Activated CD4-positive, CD25-positive, alpha-beta regulatory T cell treated with anti-CD3 and anti-CD28 coated beads, Interleukin-2, amount 50 U/mL, for 16 hours (primary cell): ENCODE measurements around the gene PNPLA2.
A peak's percentile ranks its signal among the peaks of the same experiment; 100 is the strongest.

Experiments
- DNase-seq: peaks from one replicate; pipeline ENCODE4 v3.0.0-alpha.2; 2020; ENCODE audit warnings: low read depth, low spot score

Gene PNPLA2

DNA sequence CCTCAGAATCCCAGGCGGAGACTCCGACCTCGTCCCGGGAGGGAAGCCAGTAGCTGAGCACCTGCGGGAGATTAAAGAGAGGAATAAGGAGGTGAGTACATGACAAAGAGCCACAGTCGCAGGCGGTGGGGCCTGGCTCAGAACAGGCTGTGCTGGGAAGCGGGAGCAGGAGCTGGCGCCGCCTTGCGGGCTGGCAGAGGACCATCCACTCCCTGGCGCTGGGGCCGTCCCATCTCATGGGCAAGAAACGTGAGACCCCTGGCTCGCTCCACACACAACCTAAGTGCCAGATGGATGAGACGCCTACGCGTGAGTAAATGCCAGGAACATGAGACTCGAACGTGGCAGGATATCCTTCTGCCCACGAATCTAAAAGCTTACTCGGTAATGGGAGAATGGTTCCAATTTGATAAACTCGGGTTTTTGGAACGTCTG is 35.1 kb upstream of the PNPLA2 start:
- DNase-seq, result no peak

DNA sequence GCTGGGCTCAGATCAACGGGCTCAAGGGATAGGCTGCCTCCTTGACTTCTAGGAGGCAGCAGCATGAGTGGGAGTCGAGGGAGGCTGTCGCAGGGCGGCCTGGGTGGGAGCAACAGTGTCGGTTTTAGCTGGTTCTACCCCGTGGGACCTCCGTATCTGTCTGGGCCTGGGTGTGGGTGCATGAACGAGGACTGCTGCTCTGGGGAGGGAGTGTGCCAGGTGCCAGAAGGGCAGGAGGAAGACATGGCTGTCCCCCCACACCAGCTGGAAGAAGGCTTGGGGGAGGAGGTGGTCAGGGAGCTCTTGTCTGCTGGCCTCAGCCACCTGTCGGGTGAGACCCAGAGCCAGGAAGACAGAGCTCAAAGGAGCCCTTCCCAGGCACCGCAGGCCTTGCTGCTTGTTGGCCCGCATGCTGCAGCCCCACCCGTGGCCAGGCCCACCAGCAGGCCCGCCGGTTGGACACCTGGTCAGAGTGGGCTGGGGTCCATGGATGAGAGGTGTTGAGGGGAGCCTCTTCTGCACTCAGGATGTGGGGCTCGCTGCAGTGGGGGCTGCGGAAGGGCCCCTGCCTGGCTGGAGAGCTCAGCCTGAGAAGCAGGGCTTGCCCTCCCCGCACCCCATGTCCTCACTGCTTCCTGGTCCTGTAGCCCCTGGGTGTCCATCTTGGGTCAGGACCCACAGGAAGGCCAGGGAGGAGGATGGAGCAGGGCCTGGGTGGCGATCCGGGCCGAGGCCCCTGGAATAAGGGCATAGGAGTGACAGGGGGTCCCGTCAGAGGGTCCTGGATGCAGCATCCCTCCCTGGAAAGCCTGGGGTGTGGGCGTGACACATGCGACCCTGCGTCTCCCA is 32.3 kb upstream of the PNPLA2 start:
- no peak for DNase-seq

DNA sequence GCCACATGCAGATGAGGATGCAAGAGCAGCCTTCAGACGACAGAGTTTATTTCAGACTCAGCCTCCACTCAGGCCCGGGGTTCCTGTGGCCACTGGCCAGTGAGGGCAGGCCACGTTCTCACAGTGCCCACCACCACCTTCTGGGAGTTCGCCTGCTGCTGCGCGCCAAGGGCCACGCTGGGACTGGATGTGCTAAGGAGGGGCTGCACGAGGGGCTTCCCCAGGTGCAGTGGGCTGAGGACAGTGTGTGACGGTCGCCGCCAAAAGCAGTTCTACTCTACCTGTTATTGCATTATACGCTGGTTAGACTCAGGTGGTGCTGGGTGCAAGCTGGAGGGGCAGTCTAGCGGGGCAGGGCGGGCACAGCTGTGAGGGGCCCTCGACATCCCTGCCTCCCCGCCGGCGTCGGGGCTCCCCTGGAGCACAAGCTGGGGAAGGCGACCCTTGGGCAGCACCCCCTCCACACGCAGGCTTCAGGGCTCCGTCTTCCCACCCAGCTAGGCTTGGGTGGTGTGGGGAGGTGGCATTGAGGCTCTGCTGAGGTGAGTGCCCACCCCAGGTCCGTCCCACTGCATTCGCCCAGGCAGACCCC is 31.5 kb upstream of the PNPLA2 start:
- no peak for DNase-seq

DNA sequence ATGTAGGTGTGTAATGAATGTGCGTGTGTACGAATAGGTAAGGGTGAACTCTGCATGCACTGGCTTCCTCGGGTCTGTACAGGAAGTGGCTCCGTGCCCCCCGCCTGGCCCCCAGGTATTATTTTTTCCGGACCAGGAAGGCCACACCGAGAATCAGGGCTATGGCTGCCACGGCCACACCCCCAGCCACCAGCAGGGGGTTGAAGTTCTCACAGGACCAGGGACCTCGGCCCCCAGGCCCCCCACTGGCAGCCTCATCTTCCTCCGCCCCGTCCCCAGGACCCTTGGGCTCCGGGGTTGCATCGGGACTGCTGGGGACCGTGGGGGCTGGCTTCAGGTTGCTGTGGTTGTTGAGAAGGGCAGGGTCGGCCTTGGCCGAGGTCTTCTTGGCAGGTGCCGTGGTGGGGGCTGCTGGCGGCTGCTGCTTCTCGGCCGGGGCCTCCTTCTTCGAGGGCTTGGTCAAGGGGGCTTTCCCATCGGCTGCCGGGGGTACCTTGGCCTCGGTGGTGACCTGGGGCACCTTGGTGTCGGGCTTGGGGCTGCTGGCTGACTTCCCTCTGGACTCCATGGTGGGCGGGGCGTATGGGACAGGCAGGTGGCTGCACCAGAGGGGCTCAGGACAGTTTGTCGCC is 30.6 kb upstream of the PNPLA2 start:
- no peak for DNase-seq

DNA sequence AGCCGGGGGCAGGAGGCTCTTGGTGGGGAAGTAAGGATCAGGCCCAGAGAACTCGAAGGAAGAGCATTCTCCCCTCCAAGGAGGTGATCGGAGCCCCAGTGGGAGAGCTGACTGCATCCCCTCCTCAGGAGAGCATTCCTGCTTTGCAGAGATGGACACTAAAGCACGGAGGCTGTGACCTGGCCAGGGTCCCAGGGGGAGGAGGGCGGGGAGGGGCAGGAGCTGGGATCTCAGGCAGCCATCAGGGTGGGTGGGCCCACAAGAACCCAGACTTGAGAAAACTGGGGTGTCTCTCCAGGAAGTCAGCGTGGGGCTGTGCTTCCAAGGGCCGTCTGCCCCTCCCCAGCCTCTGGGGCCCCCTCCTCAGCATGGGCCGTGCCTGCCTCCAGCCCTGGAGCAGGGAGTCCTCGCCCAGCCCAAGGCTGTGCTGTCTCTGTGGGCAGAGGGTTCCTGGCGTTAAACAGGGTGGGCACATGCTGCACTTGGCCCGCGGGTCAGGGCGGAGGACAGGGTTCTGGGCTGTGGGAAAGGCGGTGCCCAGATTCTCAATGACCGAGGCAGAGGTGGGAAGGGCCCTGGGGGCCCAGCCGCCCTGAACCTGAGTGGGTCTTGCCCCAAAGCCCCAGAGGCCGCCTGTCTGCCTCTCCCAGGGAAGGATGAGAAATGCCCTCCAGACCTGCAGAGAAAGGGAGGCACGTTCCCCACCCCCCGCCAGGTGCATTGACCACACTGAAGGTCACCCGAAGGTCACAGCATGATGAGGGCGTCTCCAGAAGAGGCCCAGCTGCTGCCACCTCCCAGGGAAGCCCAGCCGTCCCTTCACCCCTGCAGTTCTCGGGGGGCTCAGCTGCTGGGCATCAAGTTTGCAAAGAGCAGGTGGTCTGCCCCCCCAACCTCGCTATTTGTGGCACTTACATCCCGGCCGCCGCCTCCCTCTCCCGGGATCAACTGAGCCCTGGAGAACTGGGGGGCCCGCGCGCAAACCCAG is 29.5 kb upstream of the PNPLA2 start:
- DNase-seq, result no peak

DNA sequence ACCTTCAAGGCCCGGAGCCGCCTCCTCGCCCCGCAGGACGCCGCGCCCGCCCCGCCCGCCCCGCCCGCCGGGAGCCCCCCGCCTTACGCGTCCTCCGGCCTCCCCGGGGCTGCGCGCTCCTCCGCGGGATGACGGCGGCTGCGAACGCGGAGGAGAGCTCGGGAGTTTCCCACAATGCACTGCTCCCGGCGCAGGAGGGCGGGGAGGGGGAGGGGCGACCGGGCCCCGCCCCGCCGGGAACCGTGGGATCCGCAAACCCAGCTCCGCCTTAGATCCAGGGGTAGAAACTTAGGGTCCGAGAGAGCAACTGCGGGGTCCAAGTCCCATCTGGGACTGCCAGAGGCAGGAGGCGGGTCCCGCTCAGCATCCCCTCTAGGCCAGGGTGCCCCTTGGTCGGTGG is 28.8 kb upstream of the PNPLA2 start, which contains the start of gene CEND1:
Gene CEND1 (minus strand): TSS at position 148 of the 400 bp plus-strand sequence. CDS start 1,514 bp downstream, outside the sequence.
- no peak for DNase-seq

DNA sequence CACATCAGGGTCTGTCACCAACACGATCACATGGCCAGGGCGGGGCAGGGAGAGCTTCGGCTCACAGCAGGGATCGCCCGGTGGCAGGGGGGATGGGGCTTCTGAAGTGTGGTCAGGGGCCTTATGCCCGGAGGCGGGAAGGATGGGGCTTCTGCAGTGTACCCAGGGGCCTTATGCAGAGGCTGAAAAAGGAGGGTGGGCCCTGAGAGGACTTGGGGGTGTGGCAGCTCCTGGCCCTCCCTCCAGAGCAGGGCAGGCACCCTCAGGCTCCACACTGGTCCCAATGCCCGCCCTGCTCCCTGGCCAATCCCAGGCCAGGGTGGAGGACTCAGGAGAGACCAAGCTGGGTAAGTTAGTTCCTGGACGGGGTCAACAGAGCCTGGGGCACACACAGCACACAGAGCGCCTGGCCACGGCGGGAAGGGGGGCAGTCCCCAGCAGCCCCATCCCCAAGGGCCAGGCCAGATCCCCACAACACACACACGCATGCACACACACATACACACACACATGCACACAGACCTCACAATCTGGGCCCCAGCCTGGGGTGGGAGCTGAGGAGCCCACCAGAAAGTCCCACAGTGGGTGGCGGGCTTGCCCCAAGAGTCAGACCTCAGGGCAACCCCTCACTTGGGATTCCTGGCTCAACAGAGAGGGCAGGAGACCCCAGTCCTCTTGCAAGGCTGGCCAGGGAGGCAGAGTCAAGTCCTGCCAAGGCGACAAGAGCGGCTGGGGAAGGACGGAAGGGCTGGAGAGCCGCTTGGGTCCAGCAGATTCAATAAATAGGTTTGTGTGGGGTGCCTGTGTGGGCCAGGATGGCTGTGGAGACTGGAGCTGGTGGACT is 27.8 kb upstream of the PNPLA2 start:
- no peak for DNase-seq

DNA sequence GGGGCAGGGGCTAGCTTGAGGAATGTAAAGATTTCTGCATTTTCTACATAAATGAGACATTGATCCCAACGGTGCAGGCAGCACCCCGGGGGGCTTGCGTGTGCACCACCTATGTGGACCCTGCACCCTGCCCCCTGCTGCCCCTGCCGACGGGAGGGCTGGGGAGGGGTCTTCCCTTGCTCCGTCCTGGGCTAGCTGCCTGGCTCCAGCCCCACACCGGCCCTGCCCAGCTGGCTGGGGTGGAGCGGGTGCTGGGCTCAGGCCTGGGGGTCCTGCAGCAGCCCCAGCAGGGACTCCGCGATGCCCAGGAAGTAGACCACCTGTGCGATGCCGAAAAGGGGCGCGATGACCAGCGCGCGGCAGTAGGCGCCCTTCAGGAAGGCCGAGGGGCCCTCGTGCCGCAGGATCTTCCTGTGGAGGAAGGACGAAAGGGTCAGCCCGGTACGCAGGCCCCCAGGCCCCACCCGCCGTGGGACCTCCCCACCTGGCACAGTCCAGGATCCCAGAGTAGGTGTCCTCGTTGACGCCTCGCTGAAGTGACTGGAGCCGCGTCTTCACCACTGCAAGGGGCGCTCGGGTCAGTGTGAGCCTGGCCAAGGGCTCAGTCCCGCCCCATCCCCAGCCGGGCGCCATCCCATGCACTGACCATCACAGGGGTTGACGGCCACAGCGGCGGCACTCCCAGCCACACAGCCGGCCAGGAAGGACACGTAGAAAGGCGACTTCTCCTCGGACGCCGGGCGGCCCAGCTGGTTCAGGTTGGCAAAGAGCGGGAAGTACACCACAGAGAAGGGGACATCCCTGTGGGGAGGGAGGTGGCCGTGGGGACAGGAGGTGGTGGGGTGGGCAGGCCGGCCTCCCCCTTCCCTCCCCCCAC is 26.8 kb upstream of the PNPLA2 start:
- no peak for DNase-seq

DNA sequence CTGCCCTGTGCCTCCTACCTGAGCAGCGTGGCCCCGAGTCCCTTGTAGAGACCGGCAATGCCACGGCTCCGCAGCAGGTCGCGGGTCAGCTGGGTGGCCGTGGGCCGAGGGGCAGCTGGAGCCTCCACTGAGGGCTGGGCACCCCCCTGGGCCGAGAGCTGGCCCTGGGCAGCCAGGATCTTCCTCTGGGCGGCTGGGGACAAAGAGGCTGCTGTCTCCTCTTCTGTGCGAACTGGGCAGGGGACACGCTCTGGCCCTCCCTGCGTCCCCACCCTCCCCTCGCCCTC is 26.2 kb upstream of the PNPLA2 start:
- DNase-seq, result no peak

DNA sequence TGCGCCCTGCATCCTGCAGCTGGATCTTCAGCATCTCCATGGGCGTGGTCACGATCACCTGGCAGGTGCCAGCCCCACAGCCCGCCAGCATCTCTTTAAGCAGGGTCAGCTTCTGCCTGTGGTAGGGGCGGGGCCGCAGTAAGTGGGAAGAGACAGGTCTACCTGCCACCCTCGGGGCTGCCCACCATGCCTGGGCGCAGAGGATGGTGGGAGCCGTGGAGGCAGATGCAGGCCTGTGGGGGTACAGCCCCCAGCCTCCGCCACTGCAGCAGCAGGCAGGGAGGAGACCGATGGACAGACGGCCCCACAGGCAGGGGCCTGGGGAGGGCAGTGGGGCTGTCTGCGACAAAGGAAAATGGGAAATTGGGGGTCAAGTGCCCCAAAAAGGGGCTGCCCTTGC is 25.8 kb upstream of the PNPLA2 start:
- no peak for DNase-seq

DNA sequence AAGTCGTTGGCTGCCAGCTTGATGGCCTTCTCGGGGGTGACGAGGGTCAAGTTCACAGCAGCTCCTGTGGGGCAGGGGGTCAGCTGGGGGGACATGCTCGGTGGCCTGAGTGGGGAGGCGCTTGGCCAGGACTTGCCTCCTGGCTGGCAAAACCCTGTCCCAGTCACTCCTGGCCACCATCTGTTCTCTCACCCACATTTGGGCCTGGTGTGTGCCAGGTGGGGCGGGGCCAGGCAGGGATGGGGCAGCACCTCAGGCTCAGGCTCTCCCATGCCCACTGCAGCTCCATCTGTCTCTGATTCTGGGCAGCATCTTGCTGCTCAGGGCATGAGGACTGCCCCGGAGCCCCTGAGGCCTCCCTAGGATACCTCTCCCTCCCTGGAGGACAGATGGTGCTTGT is 25.2 kb upstream of the PNPLA2 start:
- DNase-seq, result no peak

DNA sequence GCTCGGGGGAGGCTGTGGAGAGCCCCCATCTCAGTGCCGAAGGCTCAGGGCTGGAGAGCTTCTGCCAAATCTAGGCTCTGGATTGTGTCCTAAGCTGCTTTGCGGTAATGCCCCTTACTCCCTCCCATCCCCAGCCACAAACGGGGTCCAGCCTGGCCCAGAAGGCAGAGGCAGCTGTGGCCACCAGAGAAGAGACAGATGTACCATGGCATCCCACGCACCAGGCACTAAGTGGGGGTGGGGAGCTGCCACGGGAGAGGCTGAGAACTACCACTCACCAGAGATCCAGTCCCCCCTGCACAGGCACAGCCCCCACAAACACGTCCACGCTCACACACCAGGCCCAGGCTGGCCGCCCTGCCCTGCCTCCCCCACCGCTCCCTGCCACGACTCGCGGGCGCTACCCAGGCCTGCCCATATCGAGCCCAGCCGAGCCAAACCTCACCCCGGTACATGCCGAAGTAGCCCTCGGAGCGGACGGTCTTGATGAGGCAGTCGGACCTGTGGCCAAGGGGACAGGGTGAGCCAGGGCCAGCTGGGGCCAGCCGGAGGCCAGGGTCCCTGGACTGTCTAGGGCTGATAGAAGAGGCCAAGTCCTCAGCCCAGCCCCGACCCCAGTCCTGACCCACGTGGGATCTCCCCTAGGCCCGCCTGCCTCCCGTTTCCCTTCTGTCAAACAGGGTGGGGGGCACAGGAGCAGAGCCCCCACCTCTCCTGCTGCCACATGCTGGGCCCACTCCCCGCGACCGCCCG is 24.5 kb upstream of the PNPLA2 start:
- no peak for DNase-seq

DNA sequence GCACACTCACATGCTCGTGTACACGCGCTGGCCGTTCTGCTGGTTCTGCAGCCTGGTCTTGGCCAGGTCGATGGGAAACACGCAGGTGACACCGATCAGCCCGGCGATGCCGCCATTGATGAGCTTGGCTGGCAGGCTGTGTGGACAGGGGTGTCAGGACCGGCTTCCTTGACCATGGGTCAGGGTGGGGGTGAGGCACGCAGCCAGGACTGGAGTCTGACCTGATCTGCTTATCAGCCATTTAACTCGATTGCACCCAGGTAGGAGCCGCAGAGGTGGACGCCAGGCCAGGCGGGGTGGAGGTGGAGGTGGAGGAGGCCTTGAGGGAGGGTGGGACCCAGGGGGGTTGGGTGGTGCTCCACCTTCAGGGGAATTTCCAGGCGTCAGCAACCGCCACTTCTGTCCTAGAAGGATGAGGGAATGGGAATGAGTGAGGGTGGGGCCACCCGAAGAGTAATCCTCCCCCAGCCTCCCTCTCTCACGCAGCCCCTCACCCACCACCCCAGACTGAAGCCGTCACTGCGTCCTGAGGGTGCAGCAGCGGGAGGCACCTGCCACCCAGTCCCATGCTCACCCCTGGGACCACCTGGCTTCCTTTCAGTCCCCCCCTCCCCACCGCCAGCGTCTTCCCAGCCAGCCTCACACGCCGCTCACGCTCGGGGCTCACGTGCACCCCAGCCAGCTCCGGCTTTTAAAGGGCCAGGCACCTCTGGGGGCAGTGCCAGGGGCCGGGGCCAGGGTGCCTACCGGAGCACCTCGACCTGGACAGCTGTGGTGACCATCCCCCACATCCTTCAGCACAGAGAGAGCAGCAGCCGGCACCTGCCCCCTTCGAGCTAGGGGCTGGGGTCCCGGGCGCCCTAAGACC is 23.7 kb upstream of the PNPLA2 start:
- no peak for DNase-seq

DNA sequence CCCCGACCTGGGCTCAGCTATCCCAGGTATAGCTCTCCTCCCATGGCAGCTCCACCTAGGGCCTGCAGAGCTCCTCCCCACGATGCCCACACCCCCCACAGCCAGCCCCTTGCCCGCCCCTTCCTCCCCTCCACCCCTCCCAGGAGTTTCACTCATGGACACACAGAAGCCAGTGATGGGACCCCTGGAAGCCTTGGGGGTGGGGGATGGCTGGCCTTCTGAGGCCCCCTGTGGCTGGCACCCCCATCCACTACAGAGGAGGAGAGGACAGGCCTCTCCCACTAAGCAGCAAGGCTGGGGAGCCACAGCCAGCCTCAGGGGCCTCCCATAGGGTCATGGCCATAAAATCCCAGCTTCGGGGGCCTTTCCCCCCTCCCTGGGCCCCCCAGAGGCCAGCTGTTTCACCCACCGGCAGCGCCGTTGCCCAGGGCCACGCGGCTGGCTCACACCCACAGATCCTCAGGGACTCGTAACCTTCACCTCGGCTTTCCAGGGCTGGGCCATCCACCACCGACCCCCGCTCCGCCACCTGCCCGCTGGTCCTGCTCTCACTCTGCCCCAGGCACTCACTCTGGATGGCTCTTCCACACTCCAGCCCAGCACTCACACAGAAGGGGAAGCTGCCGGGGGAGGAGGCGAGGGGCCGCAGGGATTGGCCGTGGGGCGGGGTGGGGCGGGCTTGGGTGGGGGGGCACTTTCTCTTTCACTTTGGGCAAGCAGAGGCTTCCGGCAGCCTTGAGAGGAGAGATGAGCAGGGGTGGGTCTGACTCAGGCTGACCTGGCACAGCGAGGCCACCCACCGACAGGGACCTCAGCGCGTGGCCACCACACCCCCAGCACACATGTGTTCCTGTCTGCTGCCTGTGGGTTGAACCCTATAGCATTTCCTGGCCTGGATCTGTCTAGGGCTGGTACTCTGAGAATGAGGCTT is 22.8 kb upstream of the PNPLA2 start:
- DNase-seq, result peak; percentile 60

DNA sequence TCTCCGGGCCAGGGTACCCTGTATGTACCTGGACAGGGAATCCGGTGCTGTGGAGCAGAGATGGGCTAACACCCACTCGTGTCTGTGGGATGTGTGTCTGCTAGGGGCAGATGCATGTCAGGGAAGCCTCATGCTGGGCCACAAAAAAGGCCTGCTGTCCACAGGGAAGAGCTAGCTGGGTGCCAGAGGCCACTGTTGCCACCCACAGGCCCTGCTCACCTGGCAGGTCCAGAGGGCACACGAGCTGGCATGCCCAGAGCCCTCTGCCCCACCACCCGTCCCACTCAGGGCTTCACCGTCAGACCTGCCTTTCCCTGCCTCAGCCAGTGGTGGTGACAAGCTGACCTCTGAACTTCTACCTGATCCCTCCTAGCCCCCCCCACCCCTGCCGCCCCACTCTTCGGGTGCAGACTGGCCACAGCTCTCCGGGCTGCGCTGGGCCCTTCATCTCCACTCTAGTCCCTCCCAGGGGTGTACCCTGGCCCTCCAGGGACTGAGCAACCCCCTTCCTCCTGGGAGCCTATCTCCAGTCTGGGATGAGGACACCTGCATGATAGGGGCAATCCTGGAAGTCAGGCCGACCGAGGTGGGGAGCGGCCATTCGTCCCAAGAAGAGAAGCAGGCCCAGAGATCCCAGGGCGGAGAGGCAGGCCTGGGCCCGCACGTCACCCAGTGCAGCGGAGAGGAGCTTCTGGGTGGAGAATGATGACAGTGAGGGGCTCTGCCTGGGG is 22.0 kb upstream of the PNPLA2 start:
- DNase-seq, result no peak
